ENCODE results near the gene VPS18.

DNA sequence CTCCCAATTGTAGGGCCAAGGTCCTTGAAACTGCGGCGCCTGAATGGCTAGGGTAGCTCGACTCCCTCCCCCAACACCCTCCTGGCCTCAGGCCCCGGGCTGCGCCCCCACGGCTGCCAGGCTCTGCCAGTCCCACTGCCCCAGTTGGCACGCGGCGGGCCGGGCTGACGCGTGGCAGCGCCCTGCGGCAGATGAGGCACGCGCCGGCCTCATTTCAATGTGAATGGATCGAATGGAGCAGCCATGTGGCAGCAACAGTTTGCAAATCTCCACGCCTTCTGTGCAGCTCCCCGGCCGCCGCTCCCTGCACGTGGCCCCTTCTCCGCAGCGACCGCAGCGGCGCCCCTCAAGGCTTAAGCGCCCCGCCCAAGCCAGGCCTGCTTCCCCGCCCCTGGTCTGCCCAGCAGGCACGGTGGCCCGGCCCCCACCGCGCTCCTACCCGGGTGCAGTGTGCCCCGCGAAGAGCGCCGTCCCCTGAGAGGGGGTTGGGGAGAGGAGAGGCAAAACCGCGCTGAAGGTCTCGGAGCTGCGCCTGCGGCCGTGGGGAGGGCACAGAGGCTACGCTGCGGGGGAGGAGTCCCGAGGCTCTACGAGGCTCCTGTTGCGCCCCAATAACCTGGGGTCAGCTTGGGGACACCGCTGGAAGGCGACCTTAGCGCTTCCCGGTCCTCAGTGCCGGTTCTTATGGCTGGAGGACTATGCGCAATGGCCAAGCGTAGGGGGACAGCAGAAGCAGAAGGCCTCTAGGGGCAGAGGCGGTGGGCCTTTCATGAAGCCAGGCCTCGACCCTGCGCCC is 31.8 kb downstream of the VPS18 start:
- TF ChIP-seq CTCF (conservative IDR thresholded peaks at IDR 0.05 in 1 of 2, IDR thresholded peaks at IDR 0.05 in 1 of 2; ENCODE audit: low read depth in 1 of 2, low read length in 2 of 2) (no peak), EZH2 (IDR thresholded peaks at IDR 0.05; ENCODE audit: low read length, missing control alignments) (no peak)
